ENCODE measurements around the gene SPEG. TPM values are rescaled to one million over a fixed set of nuclear protein-coding genes. Genes with fewer than 3 reads are reported as not detected.

SPEG gene
- total RNA-seq, 1 donor from 2014 or later: 6.5 TPM

DNA sequence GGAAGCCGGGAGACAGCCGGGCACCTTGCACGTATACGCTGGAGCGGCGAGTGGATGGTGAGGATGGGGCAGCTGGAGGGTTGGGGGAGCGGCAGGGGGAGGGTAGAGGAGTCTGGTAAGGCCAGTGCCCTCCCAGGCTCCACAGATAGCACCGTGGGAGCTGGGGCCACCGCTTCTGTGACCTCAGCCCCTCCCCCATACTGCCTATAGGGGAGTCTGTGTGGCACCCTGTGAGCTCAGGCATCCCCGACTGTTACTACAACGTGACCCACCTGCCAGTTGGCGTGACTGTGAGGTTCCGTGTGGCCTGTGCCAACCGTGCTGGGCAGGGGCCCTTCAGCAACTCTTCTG, 54.2 kb downstream of the SPEG start:
- Histone ChIP-seq H3K4me3 (no peak overlapping the region), H3K9me3 (no peaks in the 10 kb centered on the region), H3K4me1 (peaks cover 4% of the 10 kb centered on the region), H3K36me3 (no peaks in the 10 kb centered on the region), H3K27me3 (ENCODE audit: low read depth) (peaks cover 80% of the 10 kb centered on the region), H3K27ac (no peak overlapping the region)
- TF ChIP-seq, protein P1, sequence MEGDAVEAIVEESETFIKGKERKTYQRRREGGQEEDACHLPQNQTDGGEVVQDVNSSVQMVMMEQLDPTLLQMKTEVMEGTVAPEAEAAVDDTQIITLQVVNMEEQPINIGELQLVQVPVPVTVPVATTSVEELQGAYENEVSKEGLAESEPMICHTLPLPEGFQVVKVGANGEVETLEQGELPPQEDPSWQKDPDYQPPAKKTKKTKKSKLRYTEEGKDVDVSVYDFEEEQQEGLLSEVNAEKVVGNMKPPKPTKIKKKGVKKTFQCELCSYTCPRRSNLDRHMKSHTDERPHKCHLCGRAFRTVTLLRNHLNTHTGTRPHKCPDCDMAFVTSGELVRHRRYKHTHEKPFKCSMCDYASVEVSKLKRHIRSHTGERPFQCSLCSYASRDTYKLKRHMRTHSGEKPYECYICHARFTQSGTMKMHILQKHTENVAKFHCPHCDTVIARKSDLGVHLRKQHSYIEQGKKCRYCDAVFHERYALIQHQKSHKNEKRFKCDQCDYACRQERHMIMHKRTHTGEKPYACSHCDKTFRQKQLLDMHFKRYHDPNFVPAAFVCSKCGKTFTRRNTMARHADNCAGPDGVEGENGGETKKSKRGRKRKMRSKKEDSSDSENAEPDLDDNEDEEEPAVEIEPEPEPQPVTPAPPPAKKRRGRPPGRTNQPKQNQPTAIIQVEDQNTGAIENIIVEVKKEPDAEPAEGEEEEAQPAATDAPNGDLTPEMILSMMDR (IDR thresholded peaks at IDR 0.05): no peak
- ATAC-seq (no peak), DNase-seq (no peak)
- intact Hi-C loops (cut with DNase I): no loop called here

DNA sequence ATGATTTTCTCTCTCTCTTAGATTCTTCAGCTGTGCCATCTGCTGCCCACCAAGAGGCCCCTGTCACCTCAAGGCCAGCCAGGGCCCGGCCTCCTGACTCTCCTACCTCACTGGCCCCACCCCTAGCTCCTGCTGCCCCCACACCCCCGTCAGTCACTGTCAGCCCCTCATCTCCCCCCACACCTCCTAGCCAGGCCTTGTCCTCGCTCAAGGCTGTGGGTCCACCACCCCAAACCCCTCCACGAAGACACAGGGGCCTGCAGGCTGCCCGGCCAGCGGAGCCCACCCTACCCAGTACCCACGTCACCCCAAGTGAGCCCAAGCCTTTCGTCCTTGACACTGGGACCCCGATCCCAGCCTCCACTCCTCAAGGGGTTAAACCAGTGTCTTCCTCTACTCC, 54.7 kb downstream of the SPEG start:
- peaks cover 80% of the 10 kb centered on the region for H3K27me3 ChIP-seq (ENCODE audit: low read depth)
- peaks cover under 1% of the 10 kb centered on the region for H3K4me1 ChIP-seq
- no peak for DNase-seq
- H3K4me3 ChIP-seq: no peak overlapping the region
- no peaks in the 10 kb centered on the region for H3K9me3 ChIP-seq
- ATAC-seq: no peak
- H3K27ac ChIP-seq: no peak overlapping the region
- TF ChIP-seq, protein P1 (IDR thresholded peaks at IDR 0.05): no peak
- intact Hi-C loops (cut with DNase I): no loop called here
- no peaks in the 10 kb centered on the region for H3K36me3 ChIP-seq

DNA sequence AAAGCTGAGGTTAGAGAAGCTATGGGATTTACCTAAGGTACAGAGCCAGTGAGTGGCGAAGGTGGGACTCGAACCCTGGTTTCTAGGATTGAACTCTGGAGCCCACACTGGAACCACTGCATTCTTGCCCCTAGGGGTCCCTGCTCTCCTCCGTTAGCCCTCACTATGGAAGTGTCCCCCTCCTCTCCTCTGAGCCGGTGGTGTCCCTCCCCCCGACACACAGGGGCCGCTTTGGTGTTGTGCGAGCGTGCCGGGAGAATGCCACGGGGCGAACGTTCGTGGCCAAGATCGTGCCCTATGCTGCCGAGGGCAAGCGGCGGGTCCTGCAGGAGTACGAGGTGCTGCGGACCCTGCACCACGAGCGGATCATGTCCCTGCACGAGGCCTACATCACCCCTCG, 55.5 kb downstream of the SPEG start:
- ATAC-seq: no peak
- Histone ChIP-seq H3K36me3 (no peaks in the 10 kb centered on the region), H3K4me3 (no peak overlapping the region), H3K27me3 (ENCODE audit: low read depth) (peaks cover 78% of the 10 kb centered on the region), H3K9me3 (no peaks in the 10 kb centered on the region), H3K27ac (no peak overlapping the region), H3K4me1 (no peaks in the 10 kb centered on the region)
- TF ChIP-seq, protein P1 (IDR thresholded peaks at IDR 0.05): no peak
- DNase-seq: no peak
- intact Hi-C loops (cut with DNase I): no loop called here

DNA sequence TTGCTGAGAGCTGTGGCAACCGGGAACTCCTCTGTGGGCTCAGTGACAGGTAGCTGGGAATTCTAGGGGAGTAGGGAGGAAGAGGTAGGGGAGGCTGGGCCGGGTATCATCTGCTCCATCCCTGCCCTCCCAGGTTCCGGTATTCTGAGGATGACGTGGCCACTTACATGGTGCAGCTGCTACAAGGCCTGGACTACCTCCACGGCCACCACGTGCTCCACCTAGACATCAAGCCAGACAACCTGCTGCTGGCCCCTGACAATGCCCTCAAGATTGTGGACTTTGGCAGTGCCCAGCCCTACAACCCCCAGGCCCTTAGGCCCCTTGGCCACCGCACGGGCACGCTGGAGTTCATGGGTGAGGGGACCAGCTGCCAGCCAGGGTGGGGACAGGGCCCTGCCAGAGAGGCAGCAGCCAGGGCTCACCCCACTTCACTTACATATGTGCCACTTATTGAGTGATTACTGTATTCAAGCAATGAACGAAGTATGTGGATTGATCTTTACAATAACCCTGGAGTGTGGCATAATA, 56.0 kb downstream of the SPEG start:
- Histone ChIP-seq H3K27me3 (ENCODE audit: low read depth) (peaks cover 79% of the 10 kb centered on the region), H3K4me3 (no peak overlapping the region), H3K36me3 (no peaks in the 10 kb centered on the region), H3K4me1 (no peaks in the 10 kb centered on the region), H3K27ac (no peak overlapping the region), H3K9me3 (no peaks in the 10 kb centered on the region)
- DNase-seq (no peak), ATAC-seq (no peak)
- intact Hi-C loops (cut with DNase I): no loop called here
- TF ChIP-seq, protein P1 (IDR thresholded peaks at IDR 0.05): no peak

DNA sequence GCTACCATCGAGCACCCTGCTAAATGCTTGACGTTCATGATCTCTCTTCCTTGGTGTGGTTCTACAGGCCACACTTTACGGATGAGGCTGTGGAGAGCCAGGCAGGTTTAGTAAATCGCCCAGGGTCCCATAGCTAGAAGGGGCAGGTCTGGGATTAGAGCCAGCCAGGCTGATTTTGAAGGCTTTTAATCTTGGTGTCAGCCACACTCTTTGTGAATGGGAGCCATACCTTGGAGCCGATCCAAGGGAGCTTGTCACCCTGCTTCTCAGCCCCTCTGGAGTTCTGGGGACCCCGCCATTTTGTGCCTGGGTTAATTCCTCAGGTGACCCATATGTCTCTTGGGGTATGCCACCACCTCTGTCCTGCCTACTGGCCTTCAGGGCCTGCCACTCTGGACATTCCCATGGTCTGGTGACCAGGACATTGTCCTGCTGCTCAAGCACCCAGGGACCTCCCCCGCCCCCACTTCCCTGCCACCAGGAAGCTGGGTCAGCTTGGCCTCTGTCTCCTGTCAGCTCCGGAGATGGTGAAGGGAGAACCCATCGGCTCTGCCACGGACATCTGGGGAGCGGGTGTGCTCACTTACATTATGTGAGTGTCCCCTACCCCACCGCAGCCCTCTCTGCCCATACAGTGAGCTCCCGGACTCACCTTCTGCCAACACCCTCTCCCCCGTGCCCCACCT, 56.8 kb downstream of the SPEG start:
- ATAC-seq: no peak
- TF ChIP-seq, protein P1 (IDR thresholded peaks at IDR 0.05): no peak
- Histone ChIP-seq H3K27ac (no peak overlapping the region), H3K27me3 (ENCODE audit: low read depth) (peaks cover 79% of the 10 kb centered on the region), H3K9me3 (no peaks in the 10 kb centered on the region), H3K4me1 (peaks cover 2% of the 10 kb centered on the region), H3K4me3 (no peak overlapping the region), H3K36me3 (no peaks in the 10 kb centered on the region)
- intact Hi-C loops (cut with DNase I): no loop called here
- no peak for DNase-seq
